GM18508 (cell line): ENCODE data around the gene PTTG2.
"Not testable (repeated sequence)": the region's sequence is repeated elsewhere in the genome, so short reads cannot be mapped to it uniquely, and the experiment has no call there.

Experiments
- ATAC-seq: cut with Tn5 transposase; IDR thresholded peaks from one replicate; pipeline ENCODE4 v1.9.1; 2021; ENCODE audit warnings: moderate number of reproducible peaks; ENCODE audit not compliant: insufficient read depth, unreplicated experiment

PTTG2 gene

GRCh38 chr4:37960098-37960497 is at the start of gene PTTG2:
PTTG2 (plus strand) TSS chr4:37960398; CDS start chr4:37960435, 37 bp downstream.
- ATAC-seq: no peak

GRCh38 chr4:37914539-37914938 is 45.7 kb upstream of the PTTG2 start:
- ATAC-seq: no peak

GRCh38 chr4:37917388-37917787 is 42.8 kb upstream of the PTTG2 start:
- no peak for ATAC-seq

- ATAC-seq: no peak
These were observed 41.5 kb upstream of the PTTG2 start for GRCh38 chr4:37918653-37919052.

GRCh38 chr4:37922328-37922727 is 37.9 kb upstream of the PTTG2 start:
- ATAC-seq: no peak

GRCh38 chr4:37923089-37923488 is 37.1 kb upstream of the PTTG2 start:
- ATAC-seq: not testable (repeated sequence)

- no peak for ATAC-seq
These were observed 35.3 kb upstream of the PTTG2 start for GRCh38 chr4:37924946-37925345.

GRCh38 chr4:37927434-37927833 is 32.8 kb upstream of the PTTG2 start:
- no peak for ATAC-seq

GRCh38 chr4:37928426-37929416 is 31.5 kb upstream of the PTTG2 start:
- ATAC-seq: no peak

- ATAC-seq: no peak
These were observed 26.1 kb upstream of the PTTG2 start for GRCh38 chr4:37934096-37934495.

- ATAC-seq: no peak
These were observed 25.6 kb upstream of the PTTG2 start for GRCh38 chr4:37934609-37935008.

- no peak for ATAC-seq
These were observed 25.2 kb upstream of the PTTG2 start for GRCh38 chr4:37935026-37935425.

- ATAC-seq: no peak
These were observed 23.2 kb upstream of the PTTG2 start for GRCh38 chr4:37936889-37937498.

- ATAC-seq: no peak
These were observed 22.0 kb upstream of the PTTG2 start for GRCh38 chr4:37938208-37938607.

- no peak for ATAC-seq
These were observed 13.6 kb upstream of the PTTG2 start for GRCh38 chr4:37946503-37947179.

- no peak for ATAC-seq
These were observed 11.7 kb upstream of the PTTG2 start for GRCh38 chr4:37948542-37948941.

GRCh38 chr4:37949636-37950426 is 10.4 kb upstream of the PTTG2 start:
- no peak for ATAC-seq

- no peak for ATAC-seq
These were observed 8.5 kb upstream of the PTTG2 start for GRCh38 chr4:37951461-37952352.

- no peak for ATAC-seq
These were observed 7.0 kb upstream of the PTTG2 start for GRCh38 chr4:37953156-37953555.
